ENCODE results near the gene MAGEB17. TPM values are rescaled to one million over a fixed set of nuclear protein-coding genes. Genes with fewer than 3 reads are reported as not detected.

The MAGEB17 gene
- total and polyA plus RNA-seq, 2 of the 8 experiments (the other 6 are each of a cell fraction or from before 2014, with no cell fraction given): 0.48 to 1.1 TPM

GRCh38 chrX:16205840-16206239 lies 38.6 kb downstream of the MAGEB17 start (continued):
- TF ChIP-seq KDM4A (IDR thresholded peaks at IDR 0.05; ENCODE audit: low read depth, low read length, severe bottlenecking): no peak
- no peak for TF ChIP-seq CBX8 (IDR thresholded peaks at IDR 0.05; ENCODE audit: borderline replicate concordance, low read depth, low read length)
